ENCODE results near the gene KDM5B.

DNA sequence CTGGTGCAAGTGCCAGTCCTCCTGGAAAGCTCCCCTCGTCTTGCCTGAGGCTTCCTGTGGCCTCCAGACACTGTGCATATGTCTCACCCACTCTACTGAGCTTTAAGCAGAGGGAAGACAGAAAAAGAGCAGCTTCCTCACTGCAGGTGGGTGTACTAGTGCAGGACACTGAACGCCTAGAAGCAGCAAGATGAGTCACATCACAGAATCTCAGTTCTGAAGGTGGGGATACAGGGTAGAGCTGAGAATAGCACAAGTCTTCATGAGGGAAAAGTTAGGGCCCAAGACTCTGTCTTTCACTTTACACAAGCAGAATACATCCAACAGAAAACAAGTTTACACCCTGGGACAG lies 39.9 kb upstream of the KDM5B start:
- TF ChIP-seq, protein P1, sequence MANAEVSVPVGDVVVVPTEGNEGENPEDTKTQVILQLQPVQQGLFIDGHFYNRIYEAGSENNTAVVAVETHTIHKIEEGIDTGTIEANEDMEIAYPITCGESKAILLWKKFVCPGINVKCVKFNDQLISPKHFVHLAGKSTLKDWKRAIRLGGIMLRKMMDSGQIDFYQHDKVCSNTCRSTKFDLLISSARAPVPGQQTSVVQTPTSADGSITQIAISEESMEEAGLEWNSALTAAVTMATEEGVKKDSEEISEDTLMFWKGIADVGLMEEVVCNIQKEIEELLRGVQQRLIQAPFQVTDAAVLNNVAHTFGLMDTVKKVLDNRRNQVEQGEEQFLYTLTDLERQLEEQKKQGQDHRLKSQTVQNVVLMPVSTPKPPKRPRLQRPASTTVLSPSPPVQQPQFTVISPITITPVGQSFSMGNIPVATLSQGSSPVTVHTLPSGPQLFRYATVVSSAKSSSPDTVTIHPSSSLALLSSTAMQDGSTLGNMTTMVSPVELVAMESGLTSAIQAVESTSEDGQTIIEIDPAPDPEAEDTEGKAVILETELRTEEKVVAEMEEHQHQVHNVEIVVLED (CRISPR knock-in tag; IDR thresholded peaks at IDR 0.05) = no peak
- TF ChIP-seq ERF (CRISPR knock-in tag; IDR thresholded peaks at IDR 0.05) = no peak
- TF ChIP-seq, protein P2, sequence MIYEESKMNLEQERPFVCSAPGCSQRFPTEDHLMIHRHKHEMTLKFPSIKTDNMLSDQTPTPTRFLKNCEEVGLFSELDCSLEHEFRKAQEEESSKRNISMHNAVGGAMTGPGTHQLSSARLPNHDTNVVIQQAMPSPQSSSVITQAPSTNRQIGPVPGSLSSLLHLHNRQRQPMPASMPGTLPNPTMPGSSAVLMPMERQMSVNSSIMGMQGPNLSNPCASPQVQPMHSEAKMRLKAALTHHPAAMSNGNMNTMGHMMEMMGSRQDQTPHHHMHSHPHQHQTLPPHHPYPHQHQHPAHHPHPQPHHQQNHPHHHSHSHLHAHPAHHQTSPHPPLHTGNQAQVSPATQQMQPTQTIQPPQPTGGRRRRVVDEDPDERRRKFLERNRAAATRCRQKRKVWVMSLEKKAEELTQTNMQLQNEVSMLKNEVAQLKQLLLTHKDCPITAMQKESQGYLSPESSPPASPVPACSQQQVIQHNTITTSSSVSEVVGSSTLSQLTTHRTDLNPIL (CRISPR knock-in tag; IDR thresholded peaks at IDR 0.05) = no peak
- TF ChIP-seq, protein P3, sequence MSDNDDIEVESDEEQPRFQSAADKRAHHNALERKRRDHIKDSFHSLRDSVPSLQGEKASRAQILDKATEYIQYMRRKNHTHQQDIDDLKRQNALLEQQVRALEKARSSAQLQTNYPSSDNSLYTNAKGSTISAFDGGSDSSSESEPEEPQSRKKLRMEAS (CRISPR knock-in tag; IDR thresholded peaks at IDR 0.05) = no peak
- TF ChIP-seq CTCF (IDR thresholded peaks at IDR 0.05 in 2 of 3, conservative IDR thresholded peaks at IDR 0.05 in 1 of 3; ENCODE audit: insufficient read depth in 2 of 3, low read depth in 1 of 3, low read length in 3 of 3) = no peak
- no peak for TF ChIP-seq MAFF (IDR thresholded peaks at IDR 0.05; ENCODE audit: low read length)
- TF ChIP-seq EP300 (IDR thresholded peaks at IDR 0.05; ENCODE audit: low read length) = no peak
- TF ChIP-seq SMARCB1 (IDR thresholded peaks at IDR 0.05; ENCODE audit: insufficient read length, low read depth) = no peak
- no peak for TF ChIP-seq EZH2 (IDR thresholded peaks at IDR 0.05; ENCODE audit: borderline replicate concordance, low read depth, low read length)

Data from K562 (cell line).